ENCODE data around the gene ROBO2.

Gene ROBO2

DNA sequence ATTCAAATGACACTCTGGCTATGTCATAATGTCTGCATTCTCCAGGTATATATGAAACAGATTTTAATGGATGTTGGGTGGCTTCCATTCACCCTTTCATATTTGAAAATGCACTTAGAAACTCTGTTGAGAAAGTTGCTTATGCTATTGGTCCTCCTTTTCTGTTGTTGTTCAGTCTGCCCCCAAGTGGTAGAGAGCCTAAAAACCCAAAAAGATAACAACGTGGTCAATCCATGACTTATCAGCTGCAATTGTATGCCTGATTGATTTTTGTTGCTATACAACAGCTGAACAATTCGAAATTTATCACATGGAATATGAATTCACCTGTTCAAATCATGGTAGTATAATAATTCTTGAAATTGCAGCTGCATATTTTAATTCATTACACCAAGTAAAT, 279.8 kb downstream of the ROBO2 start:
- H3K4me3 ChIP-seq (ENCODE audit: low read depth, low read length): no peak overlapping the region
- TF ChIP-seq CTCF (IDR thresholded peaks at IDR 0.05; ENCODE audit: borderline replicate concordance, insufficient read depth, low read depth, low read length): no peak

GRCh38 chr3:77320514-77320913, 280.6 kb downstream of the ROBO2 start:
- no peak overlapping the region for H3K4me3 ChIP-seq (ENCODE audit: low read depth, low read length)
- TF ChIP-seq CTCF (IDR thresholded peaks at IDR 0.05; ENCODE audit: borderline replicate concordance, insufficient read depth, low read depth, low read length): peak; percentile 36; the same call in 1 of the 2 replicates

DNA sequence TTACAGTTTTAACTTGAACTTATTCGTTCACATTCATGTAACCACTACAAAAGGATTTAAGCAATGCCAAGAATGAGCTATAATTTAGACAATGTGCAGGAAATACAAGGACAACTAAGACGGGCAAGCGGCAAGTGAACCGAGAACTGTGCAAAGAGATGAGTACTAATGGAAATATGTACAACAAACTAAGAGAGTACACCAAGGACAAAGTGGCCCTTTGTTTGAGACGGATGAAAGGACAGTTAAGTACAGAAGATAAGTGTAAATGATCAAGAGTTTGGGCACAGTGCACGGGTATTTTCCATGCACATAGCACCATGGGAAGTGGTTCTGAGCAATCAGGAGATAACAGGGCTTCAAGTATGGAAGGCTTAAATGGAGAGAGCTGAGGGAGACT, 281.7 kb downstream of the ROBO2 start:
- no peak for TF ChIP-seq CTCF (IDR thresholded peaks at IDR 0.05; ENCODE audit: borderline replicate concordance, insufficient read depth, low read depth, low read length)
- no peak overlapping the region for H3K4me3 ChIP-seq (ENCODE audit: low read depth, low read length)

- no peak for TF ChIP-seq CTCF (IDR thresholded peaks at IDR 0.05; ENCODE audit: borderline replicate concordance, insufficient read depth, low read depth, low read length)
- H3K4me3 ChIP-seq (ENCODE audit: low read depth, low read length): no peak overlapping the region
Observed at GRCh38 chr3:77323626-77324025, 283.7 kb downstream of the ROBO2 start.

DNA sequence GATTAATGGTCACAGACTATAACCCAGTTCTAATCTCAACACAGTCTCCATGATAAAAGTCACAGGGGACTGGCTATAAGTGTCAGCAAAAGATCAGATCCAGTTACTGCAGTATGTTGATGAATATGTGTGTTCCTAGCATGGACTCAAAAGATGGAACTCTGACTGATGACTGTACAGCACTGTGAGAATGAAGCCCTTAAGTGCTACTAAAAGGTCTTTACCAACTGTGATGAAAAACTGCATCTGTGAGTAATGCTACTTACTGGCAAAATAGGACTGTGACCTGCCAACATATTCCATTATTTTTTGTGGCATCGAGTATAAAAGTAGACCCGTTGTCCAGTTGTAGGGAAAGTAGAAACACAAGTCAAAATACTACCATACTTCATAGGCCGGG, 284.2 kb downstream of the ROBO2 start:
- TF ChIP-seq CTCF (IDR thresholded peaks at IDR 0.05; ENCODE audit: borderline replicate concordance, insufficient read depth, low read depth, low read length): no peak
- H3K4me3 ChIP-seq (ENCODE audit: low read depth, low read length): no peak overlapping the region

DNA sequence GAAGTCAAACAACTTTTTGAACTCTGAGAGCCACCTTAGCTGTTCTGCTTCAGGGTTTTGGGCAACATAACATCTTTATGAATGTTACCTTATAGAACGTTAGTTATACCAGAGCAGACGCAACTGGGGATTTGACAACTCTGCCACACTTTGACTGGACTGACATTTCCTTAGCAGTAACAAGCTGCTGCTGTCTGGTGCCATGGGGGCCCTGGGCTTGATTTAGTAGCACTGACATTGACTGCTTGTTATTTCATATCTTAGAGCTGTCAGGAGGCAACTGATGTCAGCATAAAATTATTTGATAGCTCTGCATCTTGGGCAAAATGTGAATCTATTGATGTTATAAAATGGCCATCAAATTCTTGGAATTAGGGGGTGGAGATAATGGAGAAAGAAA, 285.4 kb downstream of the ROBO2 start:
- TF ChIP-seq CTCF (IDR thresholded peaks at IDR 0.05; ENCODE audit: borderline replicate concordance, insufficient read depth, low read depth, low read length): no peak
- no peak overlapping the region for H3K4me3 ChIP-seq (ENCODE audit: low read depth, low read length)

DNA sequence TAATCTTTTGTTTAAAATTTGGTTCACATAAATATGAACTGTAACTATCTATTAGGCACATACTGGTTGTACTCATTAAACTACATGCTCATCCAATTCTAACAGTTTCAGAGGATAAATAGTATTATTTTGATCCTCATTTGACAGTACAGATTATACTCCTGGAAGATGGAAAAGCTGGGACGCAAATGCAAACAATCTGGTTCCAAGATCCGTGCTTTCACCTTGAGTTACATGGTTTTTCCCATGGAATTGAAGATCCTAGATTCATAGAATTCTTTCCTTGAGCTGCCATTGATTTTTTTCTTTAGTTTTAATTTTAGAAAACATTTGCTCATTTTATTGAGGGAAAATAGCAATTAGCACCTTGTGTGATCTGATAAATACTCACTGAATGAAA, 285.8 kb downstream of the ROBO2 start:
- no peak for TF ChIP-seq CTCF (IDR thresholded peaks at IDR 0.05; ENCODE audit: borderline replicate concordance, insufficient read depth, low read depth, low read length)
- H3K4me3 ChIP-seq (ENCODE audit: low read depth, low read length): no peak overlapping the region

Measured in GM12875 (cell line).